GM11168 (cell line): Measurements from ENCODE around the gene GPC3.

Source experiments
- in situ Hi-C: fragments of 300-500 bp; cut with MboI; formaldehyde crosslinking; loops from one replicate; pipeline ENCODE4 v1.12.0; 2022; ENCODE audit warnings: low sequenced_read_pairs; ENCODE audit not compliant: unreplicated experiment

Gene GPC3

GRCh38 chrX:133497356-133497755, 488.0 kb downstream of the GPC3 start:
- in situ Hi-C loops, result no loop called here

DNA sequence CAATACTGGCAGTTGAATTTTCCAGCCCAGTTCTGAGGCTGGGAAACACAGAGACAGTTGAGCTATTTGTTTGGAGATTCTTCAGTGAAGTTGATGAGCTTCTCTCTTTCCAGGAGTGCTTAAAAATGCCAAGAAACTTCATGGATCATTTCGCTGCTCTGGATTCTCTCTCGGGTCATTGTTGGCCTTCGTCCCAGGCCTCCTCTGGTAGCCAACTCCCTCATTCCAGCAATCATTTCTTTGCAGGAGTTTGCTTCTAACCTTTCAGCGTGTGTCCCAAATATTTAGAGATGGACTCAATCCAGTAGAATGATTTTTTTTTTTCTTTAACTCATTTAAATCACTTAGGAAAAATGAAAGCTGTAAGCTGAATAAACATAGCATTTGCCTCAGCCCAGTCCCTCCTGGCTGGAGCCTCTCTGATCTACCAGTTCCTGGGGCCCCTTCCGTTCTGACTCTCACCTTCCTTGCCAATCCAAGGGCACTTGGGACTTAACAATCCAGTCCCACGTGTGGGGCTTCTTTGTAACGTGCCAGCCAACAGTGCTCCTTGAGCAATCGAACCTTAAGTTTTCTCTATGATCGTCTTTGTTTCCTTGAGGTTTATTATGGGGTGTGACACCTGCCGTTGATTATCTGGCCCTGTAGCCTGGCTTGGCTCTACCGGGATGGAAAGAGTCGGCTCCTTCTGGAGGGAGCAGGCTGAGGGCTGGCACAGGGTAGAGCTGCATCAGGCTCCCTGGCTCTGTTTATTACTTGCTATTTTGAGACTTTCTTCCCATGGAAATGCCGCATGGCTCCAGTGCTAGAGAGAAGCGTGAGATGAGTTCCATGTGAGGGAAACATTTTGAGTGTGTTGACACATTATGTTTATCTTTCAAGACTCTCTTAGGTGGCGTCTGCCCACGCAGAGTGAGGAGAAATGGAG, 489.7 kb downstream of the GPC3 start:
- in situ Hi-C loops, result no loop called here

GRCh38 chrX:133493366-133493765, 492.0 kb downstream of the GPC3 start:
- in situ Hi-C loops, result no loop called here

- in situ Hi-C loops, result no loop called here
Measured at GRCh38 chrX:133490955-133491354, 494.4 kb downstream of the GPC3 start.
